A549 (cell line): ENCODE measurements around the gene PSMD14. TPM values are rescaled to one million over a fixed set of nuclear protein-coding genes. Genes with fewer than 3 reads are reported as not detected.

Experiments used
- ATAC-seq, 2 experiments: fragments of 200-7000 bp in 1 of 2; fragments of >200 bp in 1 of 2; cut with Nextera tagmentation in 1 of 2; cut with Tn5 transposase in 1 of 2; 3 replicates each; pipeline versions ENCODE4 v1.8.0 to v1.9.1; 2018 to 2020; ENCODE audit warnings: mild to moderate bottlenecking in 1 of 2, moderate library complexity in 1 of 2
- CTCF ChIA-PET: fragments of 300-600 bp; sonication (Branson Sonifier 250); formaldehyde crosslinking; extraction: SDS; loops from one replicate; lab custom pipeline; 2021; ENCODE audit warnings: antibody characterized with exemption, inconsistent platforms; lab: Yijun Ruan, JAX
- POLR2A ChIA-PET: fragments of 350-600 bp; formaldehyde crosslinking; extraction: SDS; loops from one replicate; lab custom pipeline; 2021; ENCODE audit warnings: antibody characterized with exemption, inconsistent platforms; lab: Yijun Ruan, JAX
- DNase-seq, 2 experiments: peaks; one replicate each; pipeline versions ENCODE4 v3.0.0 to v3.0.0-alpha.2; 2011 to 2016; ENCODE audit warnings: low read depth in 1 of 2, low spot score in 1 of 2
- FAIRE-seq: peaks from 2 replicates; lab custom pipeline; 2011; peaks lifted over from hg19 to GRCh38; lab: Jason Lieb, UNC
- H3K27ac ChIP-seq, 2 experiments: fragments of >200 bp; sonication (Bioruptor Twin); formaldehyde crosslinking; 3 replicates each; pipeline ENCODE4 v1.5.1; 2016 to 2017
- H3K4me1 ChIP-seq: fragments of >200 bp; sonication (Bioruptor Twin); formaldehyde crosslinking; 3 replicates; pipeline ENCODE4 v1.6.1; 2016
- H3K4me2 ChIP-seq: fragments of >200 bp; sonication (Bioruptor Twin); formaldehyde crosslinking; 3 replicates; pipeline ENCODE4 v1.6.1; 2016
- H3K4me3 ChIP-seq: fragments of >200 bp; sonication (Bioruptor Twin); formaldehyde crosslinking; 3 replicates; pipeline ENCODE4 v1.5.1; 2016
- H3K9me3 ChIP-seq: fragments of >200 bp; sonication (Bioruptor Twin); formaldehyde crosslinking; 3 replicates; pipeline ENCODE4 v1.6.1; 2016
- CTCF ChIP-seq: fragments of >200 bp; sonication (Bioruptor Twin); formaldehyde crosslinking; IDR thresholded peaks from 3 replicates; pipeline ENCODE4 v1.5.1; 2016
- ESRRA ChIP-seq: fragments of 150-350 bp; IDR thresholded peaks from 2 replicates; pipeline ENCODE4 v1.6.1; 2014; ENCODE audit warnings: mild to moderate bottlenecking, low read length, borderline replicate concordance
- FOSB ChIP-seq: fragments of 250-450 bp; sonication (Bioruptor Pico); IDR thresholded peaks from 2 replicates; pipeline ENCODE4 v1.5.0; 2020; ENCODE audit warnings: mild to moderate bottlenecking, moderate library complexity
- FOXS1 ChIP-seq: fragments of 250-450 bp; sonication (Bioruptor Pico); IDR thresholded peaks from 2 replicates; pipeline ENCODE4 v1.5.0; 2020; ENCODE audit warnings: mild to moderate bottlenecking, moderate library complexity
- HEYL ChIP-seq: fragments of 250-450 bp; sonication (Bioruptor Pico); IDR thresholded peaks from 2 replicates; pipeline ENCODE4 v1.8.0; 2021; ENCODE audit warnings: mild to moderate bottlenecking, moderate library complexity
- MAFK ChIP-seq: fragments of 450-650 bp; IDR thresholded peaks from 2 replicates; pipeline ENCODE4 v1.6.1; 2014; ENCODE audit not compliant: partially characterized antibody
- MAZ ChIP-seq: fragments of 150-350 bp; IDR thresholded peaks from 2 replicates; pipeline ENCODE4 v1.6.1; 2014; ENCODE audit warnings: antibody characterized with exemption, low read depth, low read length, borderline replicate concordance
- PHF8 ChIP-seq: fragments of 200-600 bp; sonication (generic); IDR thresholded peaks from 2 replicates; pipeline ENCODE4 v1.6.1; 2016; ENCODE audit warnings: low read depth, mild to moderate bottlenecking, antibody characterized with exemption, moderate library complexity, borderline replicate concordance
- POLR2AphosphoS2 ChIP-seq: conservative IDR thresholded peaks from 2 replicates; pipeline ENCODE4 v1.6.1; 2012; ENCODE audit warnings: low read length, improper control_type of control experiment, inconsistent platforms
- RCOR1 ChIP-seq: fragments of 150-350 bp; IDR thresholded peaks from 2 replicates; pipeline ENCODE4 v1.6.1; 2014; ENCODE audit warnings: antibody characterized with exemption, low read length, low read depth
- REST ChIP-seq: fragments of 200-600 bp; sonication (generic); IDR thresholded peaks from 2 replicates; pipeline ENCODE4 v1.6.1; 2016; ENCODE audit warnings: antibody characterized with exemption, mild to moderate bottlenecking, moderate library complexity
- SMC3 ChIP-seq: fragments of >200 bp; sonication (Bioruptor Twin); formaldehyde crosslinking; IDR thresholded peaks from 3 replicates; pipeline ENCODE4 v1.6.1; 2018; ENCODE audit warnings: inconsistent platforms
- TFCP2L1 ChIP-seq: fragments of 250-450 bp; sonication (Bioruptor Pico); IDR thresholded peaks from 2 replicates; pipeline ENCODE4 v1.5.0; 2021; ENCODE audit warnings: mild to moderate bottlenecking
- USF2 ChIP-seq: fragments of 450-650 bp; IDR thresholded peaks from 2 replicates; pipeline ENCODE4 v1.6.1; 2014; ENCODE audit warnings: antibody characterized with exemption
- ZC3H11A ChIP-seq: fragments of 450-650 bp; IDR thresholded peaks from 2 replicates; pipeline ENCODE4 v1.6.1; 2014; ENCODE audit warnings: antibody characterized with exemption, mild to moderate bottlenecking
- ZSCAN20 ChIP-seq: fragments of 250-450 bp; sonication (Bioruptor Pico); IDR thresholded peaks from 2 replicates; pipeline ENCODE4 v1.8.0; 2022; ENCODE audit warnings: mild to moderate bottlenecking, moderate library complexity
- whole genome bisulfite sequencing: methylation state at CpG from one replicate; pipeline ENCODE4 v1.1.6; 2017; ENCODE audit errors: missing lambda C conversion rate; 5-methylcytosine and 5-hydroxymethylcytosine counted together
- polyA plus RNA-seq, 4 experiments: library from polyadenylated mRNA; depleted of rRNA in 3 of 4; stranded (reverse); fragments of >200 nt; fragmentation: RNase III in 1 of 4; extraction: RNeasy Plus Mini Kit Qiagen cat#74134 plus additional on column Dnase treatment in 1 of 4; gene quantifications; 2 replicates in 3 of 4; 3 replicates in 1 of 4; pipeline ENCODE4 v1.2.3, GENCODE V29; 2011 to 2017

The PSMD14 gene
- polyA plus RNA-seq, 2 of the 4 experiments (the other 2 are of a cell fraction): 166 to 218 TPM

- TF ChIP-seq REST (no peak), ESRRA (no peak), USF2 (no peak), PHF8 (no peak), TFCP2L1 (CRISPR knock-in tag) (no peak), SMC3 (no peak)
- TF ChIP-seq, all 56 proteins: peak for 0
Measured at GRCh38 chr2:161432107-161432506, 123.9 kb downstream of the PSMD14 start (continued).

GRCh38 chr2:161434118-161434517 is 125.9 kb downstream of the PSMD14 start:
- ATAC-seq: no peak

GRCh38 chr2:161436411-161436810 is 128.2 kb downstream of the PSMD14 start:
- CTCF ChIA-PET: no interaction called here
- no peak for DNase-seq

More at GRCh38 chr2:161434118-161434517, 125.9 kb downstream of the PSMD14 start:
- POLR2A ChIA-PET: no interaction called here
- Histone ChIP-seq H3K4me2 (no peak overlapping the region), H3K4me1 (no peaks in the 10 kb centered on the region), H3K9me3 (no peaks in the 10 kb centered on the region), H3K27ac (no peak overlapping the region), H3K4me3 (no peak overlapping the region)
- CTCF ChIA-PET: no interaction called here
- TF ChIP-seq ZSCAN20 (no peak), SMC3 (no peak), RCOR1 (no peak), MAFK (no peak), MAZ (no peak), ZC3H11A (no peak), FOSB (CRISPR knock-in tag) (no peak)
- FAIRE-seq (no peak), DNase-seq (no peak)
- 46% methylated on average over 1 of the region's 1 CpG for WGBS

More at GRCh38 chr2:161436411-161436810, 128.2 kb downstream of the PSMD14 start:
- ATAC-seq (no peak), FAIRE-seq (no peak)
- 10% methylated on average over 3 of the region's 3 CpGs for WGBS
- no peaks in the 10 kb centered on the region for H3K4me1 ChIP-seq
- H3K9me3 ChIP-seq: no peaks in the 10 kb centered on the region
- no peak for TF ChIP-seq ZC3H11A
- no peak for TF ChIP-seq ESRRA
- TF ChIP-seq CTCF: no peak
- no peak for TF ChIP-seq POLR2AphosphoS2
- TF ChIP-seq FOXS1 (CRISPR knock-in tag): no peak
- TF ChIP-seq HEYL (CRISPR knock-in tag): no peak
- POLR2A ChIA-PET: no interaction called here
- no peak overlapping the region for H3K27ac ChIP-seq
- no peak overlapping the region for H3K4me3 ChIP-seq
- no peak overlapping the region for H3K4me2 ChIP-seq
